SK-MEL-5 (cell line): Measurements from ENCODE around the gene IGFL3. TPM values are rescaled to one million over a fixed set of nuclear protein-coding genes. Genes with fewer than 3 reads are reported as not detected.
A peak's percentile ranks its signal among the peaks of the same experiment; 100 is the strongest.
"Not testable (repeated sequence)": the region's sequence is repeated elsewhere in the genome, so short reads cannot be mapped to it uniquely, and the experiment has no call there.

Experiments
- DNase-seq: peaks from one replicate; pipeline ENCODE4 v3.0.0-alpha.2; 2016; ENCODE audit warnings: low read depth, low spot score
- in situ Hi-C: cut with HindIII; loops from 2 replicates; pipeline ENCODE4 v1.10.0; 2016; ENCODE audit warnings: low sequenced_read_pairs, high pct_unique_total_duplicates, low pct_unique_long_range_greater_than_20kb
- polyA plus RNA-seq, 2 experiments: library from polyadenylated mRNA; depleted of rRNA; stranded (reverse); fragments of >200 nt; gene quantifications; 2 replicates each; pipeline ENCODE4 v1.2.3, GENCODE V29; 2015
- total RNA-seq: library from RNA; depleted of rRNA; stranded (reverse); fragments of >200 nt; shearing (Covaris generic); gene quantifications from 2 replicates; pipeline ENCODE4 v1.2.3, GENCODE V29; 2014; rRNA removed

The IGFL3 gene
- total RNA-seq, result not detected in 2 replicates
- polyA plus RNA-seq (2015; cell fraction: cytosol; rRNA removed), result not detected in 2 replicates
- polyA plus RNA-seq (2015; cell fraction: nucleus; rRNA removed), result not detected in 2 replicates

DNA sequence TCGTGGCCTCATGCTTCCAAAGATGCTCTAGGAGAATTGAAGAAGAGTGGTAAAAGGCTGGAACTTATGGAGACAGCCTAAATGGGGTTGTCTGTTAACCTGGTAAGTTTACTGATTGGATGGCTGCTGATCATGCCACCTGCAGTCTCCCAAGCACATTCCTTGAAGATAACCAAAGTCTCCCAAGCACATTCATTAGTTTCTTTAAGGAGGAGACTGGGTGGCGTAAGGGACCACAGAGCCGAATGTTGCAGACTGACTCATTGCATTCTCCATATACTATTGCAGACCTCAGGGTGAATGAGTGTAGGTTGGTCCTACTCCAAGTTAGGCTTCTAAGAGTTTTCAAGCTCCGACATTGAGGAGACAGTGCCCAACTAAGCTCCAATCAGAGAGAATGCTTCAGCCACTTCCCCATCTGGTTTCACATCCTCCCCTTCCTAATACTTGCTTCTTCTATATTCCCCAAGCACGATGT lies at the start of gene IGFL3:
Gene IGFL3, minus strand, starts transcription at position 51 of the 478 bp plus-strand sequence. Its CDS starts 39 bp downstream, at position 12.
- DNase-seq, result no peak
- in situ Hi-C loops, result no loop called here

DNA sequence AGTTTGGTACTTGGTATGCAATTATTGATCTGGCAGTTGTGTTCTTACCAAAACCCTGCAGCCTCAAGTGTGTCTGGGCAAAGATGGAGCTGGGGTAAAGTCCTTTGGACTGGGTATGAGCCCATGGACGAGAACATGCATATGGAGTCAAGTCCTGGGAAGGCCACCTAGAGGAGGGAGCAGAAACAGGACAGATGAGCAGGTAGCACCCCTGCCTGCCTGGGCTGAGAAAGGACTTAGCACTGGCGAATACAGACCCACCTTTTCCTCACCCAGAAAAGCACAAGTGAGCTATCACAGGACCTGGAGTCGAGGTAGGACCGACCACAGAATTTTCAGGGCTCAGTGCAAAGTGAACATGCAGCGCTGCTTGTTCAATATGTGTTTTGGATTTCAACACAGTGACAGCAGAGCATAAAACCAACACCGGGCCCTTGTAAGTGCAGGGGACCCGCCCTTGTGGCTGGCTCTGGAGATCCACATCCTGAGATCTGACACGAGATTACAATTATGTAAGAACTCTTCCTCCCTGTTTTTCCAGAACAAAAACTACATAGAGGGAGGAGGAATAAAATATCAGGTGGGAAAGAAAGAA lies 49.5 kb upstream of the IGFL3 start:
- in situ Hi-C loops, result no loop called here
- no peak for DNase-seq

DNA sequence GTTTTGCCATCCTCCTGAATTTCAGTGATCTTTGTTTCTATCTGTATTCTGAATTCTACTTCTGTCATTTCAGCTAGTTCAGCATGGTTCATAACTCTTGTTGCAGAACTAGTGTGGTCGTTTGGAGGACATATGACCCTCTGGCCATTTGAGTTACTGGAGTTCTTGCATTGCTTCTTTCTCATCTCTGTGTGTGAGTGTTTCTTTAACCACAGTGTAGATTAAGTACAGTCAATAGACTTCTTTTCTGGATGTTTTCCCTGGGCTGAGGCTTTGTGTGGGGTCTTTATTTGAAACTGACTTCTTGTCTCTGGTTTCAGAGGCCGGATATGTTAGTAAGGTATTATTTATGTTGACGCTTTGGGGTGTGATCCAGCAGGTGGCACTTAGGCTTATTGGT lies 38.2 kb upstream of the IGFL3 start:
- in situ Hi-C loops, result no loop called here
- no peak for DNase-seq

DNA sequence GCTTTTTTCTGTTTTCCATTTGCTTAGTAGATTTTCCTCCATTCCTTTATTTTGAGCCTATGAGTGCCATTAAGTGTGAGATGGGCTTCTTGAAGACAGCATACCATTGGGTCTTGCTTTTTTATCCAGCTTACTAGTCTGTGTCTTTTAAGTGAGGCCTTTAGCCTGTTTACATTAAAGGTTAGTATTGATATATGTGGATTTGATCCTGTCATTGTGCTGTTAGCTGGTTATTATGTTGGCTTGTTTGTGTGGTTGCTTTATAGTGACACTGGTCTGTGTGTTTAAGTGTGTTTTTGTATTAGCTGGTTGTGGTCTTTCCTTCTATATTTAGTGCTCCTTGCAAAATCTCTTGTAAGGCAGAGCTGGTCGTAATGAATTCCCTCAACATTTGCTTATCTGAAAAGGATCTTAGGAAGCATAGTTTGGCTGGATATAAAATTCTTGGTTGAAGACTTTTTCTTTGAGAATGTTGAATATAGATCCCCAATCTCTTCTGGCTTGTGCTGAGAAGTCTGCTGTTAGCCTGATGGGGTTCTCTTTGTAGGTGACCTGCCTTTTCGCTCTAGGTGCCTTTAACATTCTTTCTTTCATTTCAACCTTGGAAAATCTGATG lies 37.3 kb upstream of the IGFL3 start:
- DNase-seq, in situ Hi-C loops: not testable (repeated sequence)

DNA sequence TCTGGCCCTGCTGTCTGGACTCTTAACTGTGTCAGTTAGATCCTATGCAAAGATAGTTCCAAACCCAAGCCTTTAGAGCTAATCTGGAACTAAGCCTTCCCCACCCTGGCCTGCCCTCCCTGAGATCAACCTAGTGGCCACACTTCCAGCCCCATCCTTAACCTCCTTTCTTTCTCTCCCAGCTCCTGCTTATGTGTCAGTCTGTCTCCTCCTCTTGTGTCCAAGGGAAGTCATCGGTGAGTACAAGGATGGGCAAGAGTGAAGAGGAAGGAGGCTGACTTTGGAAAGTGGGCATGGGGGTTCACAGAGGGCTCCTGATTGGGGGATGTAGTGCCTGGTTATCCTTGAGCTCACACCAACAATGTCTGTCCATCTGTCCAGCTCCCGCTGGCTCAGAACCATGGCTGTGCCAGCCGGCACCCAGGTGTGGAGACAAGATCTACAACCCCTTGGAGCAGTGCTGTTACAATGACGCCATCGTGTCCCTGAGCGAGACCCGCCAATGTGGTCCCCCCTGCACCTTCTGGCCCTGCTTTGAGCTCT lies 35.8 kb upstream of the IGFL3 start:
- DNase-seq, result no peak
- in situ Hi-C loops, result no loop called here

DNA sequence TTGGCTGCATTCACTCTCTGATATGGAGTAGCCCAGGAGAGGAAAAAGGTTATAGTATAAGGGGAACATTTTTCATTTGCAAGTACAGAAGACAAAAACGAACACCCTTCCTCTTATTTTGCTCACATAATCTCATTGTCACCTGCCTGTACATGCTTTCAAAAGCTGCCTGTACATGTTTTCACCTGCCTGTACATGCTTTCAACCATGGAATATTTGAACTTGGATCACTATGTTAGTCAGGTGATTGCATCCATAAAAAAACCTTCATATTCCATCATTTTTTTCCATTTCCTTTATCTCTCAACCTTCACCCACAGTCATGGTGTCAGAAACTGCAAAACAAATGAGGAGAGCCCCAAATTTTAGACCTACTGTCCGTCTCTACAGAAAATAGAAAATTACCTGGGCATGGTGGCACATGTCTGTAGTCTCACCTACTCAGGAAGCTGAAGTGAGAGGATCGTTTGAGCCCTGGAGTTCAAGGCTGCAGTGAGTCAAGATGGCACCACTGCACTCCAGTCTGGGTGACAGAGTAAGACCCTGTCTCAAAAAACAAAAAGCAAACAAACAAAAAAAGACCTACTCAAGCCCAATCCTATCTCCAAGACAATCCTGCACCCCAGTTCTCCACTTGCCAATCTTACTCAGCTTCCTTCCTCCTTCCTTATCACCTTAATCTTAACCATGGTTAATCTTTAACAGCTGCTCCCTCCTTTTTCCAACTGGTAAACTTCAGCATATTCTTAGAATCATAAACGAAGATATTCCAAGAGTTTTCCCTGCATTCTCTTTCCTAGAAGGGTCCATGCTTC lies 35.1 kb upstream of the IGFL3 start:
- DNase-seq, result no peak
- in situ Hi-C loops, result no loop called here

DNA sequence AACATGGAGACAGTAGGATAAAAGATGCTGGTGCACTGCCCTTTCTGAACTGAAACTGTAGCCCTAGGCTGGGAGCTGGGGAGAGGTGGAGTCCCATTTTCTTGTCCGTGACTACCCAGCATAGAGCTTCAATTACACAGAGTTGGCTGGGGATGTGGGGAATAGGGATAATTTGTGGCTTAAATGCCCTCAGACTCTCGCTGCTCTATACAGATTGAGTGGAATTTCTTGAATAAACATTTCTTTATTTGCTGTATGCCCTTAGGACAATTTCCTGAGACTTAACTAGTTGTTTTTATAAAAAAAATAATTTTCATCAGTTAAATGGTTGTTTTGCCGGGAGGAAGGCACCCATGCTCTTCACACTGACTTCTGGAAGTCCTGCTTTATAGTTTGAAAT lies 30.7 kb upstream of the IGFL3 start:
- DNase-seq, result peak; percentile 22
- in situ Hi-C loops, result no loop called here

DNA sequence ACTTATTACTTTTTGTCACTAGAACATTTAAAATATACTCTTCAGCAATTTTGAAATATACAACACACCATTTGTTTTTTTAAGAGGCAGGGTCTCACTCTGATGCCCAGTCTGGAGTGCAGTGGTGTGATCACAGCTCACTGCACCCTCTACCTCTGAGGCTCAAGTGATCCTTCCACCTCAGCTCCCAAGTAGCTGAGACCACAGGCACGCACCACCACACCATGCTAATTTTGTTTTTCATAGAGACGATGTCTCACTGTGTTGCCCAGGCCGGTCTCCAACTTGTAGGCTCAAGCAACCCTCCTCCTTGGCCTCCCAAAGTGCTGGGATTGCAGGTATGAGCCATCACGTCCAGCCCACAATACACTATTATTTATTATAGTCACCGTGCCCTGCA lies 26.1 kb upstream of the IGFL3 start:
- no peak for DNase-seq
- in situ Hi-C loops, result no loop called here

DNA sequence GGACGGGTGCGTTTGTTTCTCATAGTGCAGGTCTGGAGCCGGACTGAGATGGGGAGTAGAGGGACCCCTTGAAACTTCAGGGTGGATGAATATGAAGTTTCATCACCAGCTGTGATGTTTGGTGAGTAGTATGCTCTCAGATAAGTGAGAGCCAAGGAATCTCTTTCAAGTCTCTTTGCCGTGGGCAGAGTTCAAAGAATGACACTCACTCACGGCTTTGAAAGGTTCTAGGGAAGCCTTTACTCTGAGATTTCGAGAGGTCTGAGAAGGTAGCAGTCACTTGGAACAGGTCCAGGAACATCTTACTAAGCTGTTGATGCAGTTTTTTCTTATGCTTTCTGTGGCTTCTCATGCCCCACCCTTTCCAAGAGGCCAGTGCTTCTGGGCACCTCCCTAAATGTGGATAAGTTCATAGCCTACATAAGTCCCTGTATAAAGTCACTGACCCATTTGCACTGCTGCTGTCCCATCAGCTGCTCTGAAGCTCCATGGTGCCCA lies 23.4 kb upstream of the IGFL3 start, which contains the start of gene IGFL2:
Gene IGFL2, plus strand, starts transcription at position 448 of the 498 bp plus-strand sequence. Its CDS starts 41 bp downstream, at position 489.
- no peak for DNase-seq
- in situ Hi-C loops, result no loop called here

DNA sequence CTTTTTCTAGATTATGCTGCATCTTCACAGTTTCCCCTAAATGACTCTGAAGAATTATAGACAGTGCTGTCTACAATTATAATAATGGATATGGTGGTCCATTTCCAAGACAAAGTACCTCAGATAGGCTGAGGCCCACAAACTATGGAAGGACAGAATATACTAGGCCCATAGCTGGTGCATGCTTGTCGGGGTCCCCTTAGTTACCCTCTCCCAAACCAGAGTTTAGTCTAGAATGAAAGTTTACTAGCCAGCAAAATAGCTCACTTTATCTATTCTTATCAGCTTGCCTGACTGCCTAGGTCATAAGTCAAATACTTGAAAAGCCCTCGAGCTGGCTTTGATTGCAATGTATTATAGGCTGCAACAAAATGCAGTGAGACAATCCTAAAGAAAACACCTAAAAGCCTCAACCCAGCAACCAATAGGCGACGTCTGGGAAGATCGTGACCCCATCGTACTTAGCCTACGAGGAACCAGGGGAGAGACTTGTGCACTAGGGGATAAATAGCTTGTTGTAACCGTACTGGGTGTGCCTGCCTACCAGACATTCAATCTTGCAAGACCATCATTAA lies 22.8 kb upstream of the IGFL3 start:
- DNase-seq, result no peak
- in situ Hi-C loops, result no loop called here

DNA sequence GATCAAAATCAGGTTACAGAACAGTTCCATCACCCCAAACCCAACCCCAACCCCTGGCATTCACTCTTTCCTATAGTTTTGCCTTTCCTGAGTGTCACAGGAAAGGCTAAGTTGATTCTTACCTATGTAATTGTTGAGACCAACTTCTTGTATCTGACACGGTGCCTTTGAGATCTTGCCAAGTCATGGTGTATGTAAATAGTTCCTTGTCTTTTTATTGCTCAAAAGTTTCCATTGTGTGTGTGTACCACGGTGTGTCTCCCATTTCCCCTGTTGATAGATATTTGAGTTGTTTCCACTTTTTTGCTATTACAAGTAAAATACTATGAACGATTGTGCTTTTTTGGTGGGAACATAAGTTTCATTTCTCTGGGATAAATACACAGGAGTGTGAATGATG lies 20.3 kb upstream of the IGFL3 start:
- DNase-seq, result no peak
- in situ Hi-C loops, result no loop called here

DNA sequence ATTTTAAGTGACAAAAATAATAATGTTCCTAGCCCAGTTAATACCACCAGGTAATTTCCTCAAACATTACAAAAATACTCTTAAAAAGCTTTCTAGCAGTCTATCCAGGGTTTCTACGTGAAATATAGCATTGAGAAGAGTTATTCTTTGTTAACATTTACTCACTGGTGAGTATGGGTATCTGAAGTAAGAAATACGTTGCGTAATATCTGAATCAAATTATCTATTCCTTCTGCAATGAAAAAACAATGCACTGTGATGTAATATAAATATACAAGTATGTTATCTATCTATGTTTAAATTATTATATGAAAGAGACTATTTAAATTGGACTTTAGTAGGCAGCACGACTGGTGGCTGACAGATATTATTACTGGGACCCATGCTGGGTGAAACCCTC lies 17.8 kb upstream of the IGFL3 start:
- in situ Hi-C loops, result no loop called here
- no peak for DNase-seq

DNA sequence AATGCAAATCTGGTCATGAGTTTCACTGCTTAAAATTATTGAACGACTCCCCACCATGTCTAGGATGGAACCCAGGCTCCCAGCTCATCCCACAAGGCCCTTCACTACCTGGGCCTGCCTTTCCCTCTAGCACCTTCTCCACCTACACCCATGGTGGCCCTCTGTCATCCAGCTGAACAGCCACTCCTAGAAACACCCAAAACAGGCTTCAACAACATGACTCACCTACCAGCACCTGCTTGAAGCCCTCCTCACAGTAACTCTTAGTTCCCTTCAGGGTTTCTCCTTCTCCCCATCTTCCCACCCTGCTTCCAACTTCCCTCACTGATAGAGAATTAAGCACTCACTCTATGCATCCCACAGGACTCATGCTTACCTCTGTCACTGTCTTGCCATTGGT lies 16.9 kb upstream of the IGFL3 start:
- in situ Hi-C loops, result no loop called here
- no peak for DNase-seq

DNA sequence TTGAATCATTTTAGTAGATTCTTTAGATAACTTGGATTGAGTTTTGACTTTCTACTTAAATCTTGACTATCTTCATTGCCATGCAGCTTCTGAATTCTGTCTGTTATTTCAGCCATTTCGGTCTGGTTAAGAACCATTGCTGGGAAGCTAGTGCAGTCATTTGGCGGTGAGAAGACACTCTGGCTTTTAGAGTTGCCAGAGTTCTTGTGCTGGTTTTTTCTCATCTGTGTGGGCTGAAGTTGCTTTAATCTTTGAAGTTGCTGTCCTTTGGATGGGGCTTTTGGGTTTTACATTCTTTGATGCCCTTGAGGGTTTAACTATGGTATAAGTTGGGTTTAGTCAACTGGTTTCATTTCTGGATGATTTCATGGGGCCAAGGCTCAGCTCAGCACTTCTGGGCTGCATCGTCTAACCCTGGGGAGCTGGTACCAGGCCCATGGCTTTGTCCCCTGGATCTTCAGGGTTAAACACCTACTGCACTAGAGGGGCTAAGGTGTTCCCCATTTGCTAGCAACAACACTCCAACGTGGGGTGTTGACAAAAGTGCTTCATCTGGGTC lies 13.5 kb upstream of the IGFL3 start:
- no peak for DNase-seq
- in situ Hi-C loops, result no loop called here

DNA sequence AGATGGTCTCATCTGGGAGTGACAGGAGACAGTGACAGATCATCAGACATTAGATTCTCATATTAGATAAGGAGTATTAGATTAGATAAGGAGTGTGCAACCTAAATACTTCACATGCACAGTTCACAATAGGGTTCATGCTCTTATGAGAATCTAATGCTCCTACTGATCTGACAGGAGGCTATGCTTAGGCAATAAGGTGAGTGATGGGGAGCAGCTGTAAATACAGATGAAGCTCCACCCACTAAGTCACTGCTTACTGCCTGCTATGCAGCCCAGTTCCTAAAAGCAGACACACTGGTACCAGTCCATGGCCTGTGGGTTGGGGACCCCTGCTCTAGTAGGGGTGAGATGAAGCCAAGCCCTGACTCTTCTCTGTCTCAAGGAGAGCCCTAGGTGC lies 10.0 kb upstream of the IGFL3 start:
- in situ Hi-C loops, result no loop called here
- no peak for DNase-seq

DNA sequence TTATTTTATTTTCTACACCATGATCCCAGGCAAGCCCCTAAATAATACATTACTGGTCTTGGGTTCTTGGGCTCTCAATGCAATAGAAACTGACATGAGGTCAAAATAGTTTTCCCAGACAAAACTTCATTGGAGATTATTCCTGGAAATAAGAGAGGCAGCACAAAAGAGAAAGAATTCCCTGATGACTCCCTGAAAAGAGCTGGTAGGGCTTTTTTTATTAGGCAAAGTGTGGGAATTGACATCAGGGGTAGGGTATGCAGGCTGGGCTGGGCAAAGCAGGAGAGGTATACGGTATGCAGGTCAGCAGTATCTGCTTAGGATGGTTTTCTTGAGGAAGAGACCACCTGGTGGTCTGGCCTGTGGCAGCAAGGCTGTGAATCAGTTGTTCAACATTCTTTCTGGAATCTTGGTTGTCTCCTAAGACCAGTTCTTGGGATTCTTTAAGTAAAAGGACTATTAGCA lies 9.3 kb upstream of the IGFL3 start:
- DNase-seq, result no peak
- in situ Hi-C loops, result no loop called here

DNA sequence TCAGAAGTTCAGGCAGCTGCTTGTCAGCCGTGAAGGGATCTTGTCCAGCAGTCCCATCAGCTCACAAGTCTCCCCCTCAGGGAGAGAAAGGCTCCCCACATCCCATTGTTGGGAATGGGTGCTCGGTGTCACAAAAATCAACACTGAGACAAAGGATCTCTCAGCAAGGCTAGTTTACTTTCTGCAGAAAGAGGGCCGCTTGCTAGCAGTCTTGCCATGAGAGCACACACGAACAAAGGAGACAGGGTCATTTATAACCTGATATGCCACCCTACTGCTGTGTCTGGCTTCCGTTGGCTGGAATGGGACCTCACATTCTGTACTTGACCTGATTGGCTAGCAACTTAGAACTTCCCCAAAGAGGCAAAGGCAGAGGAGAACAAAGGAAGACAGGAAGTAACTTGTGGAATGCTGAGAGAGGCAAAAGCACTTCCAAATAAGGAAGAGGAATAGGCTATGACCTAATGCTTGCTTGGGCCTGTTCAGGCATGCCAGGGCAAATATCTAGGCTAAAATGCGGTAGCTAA lies 8.7 kb upstream of the IGFL3 start:
- in situ Hi-C loops, result no loop called here
- peak; percentile 41 for DNase-seq
